ENCODE measurements around the gene RXRA. TPM values are rescaled to one million over a fixed set of nuclear protein-coding genes. Genes with fewer than 3 reads are reported as not detected.

RXRA gene
- total and polyA plus RNA-seq, 2 of the 4 experiments (the other 2 are of a cell fraction), result 7.5 to 17.9 TPM

DNA sequence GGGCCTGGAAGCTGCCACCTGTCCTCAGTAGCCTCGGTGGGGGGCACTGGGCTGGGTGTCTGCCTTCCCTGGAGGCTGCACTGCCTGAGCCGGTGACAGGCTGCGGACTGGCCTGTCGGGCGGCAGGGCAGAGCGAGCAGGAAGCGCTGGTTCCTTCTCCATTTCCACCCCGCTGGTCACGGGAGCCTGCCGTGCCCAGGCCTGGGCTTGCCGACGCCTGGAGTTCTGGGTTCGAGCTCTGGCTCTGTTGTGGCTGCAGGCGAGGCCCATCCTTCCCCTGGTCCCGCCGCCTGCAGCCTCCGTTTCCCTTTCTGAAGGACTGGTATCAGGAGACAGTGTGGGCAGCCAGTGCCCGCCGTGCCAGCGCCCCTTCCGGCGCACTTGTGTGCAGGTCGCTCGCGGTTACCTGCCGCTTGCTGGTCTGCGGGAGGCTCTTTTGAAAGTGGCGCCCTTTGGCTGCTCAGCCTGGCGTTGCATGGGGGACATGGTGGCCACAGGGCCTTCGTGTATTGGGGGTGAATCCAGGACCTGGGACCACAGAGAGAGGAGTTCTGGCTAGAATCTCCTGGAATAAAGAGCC, 34.0 kb downstream of the RXRA start:
- intact Hi-C loops (cut with micrococcal nuclease), result no loop called here

More for the DNA sequence above, 34.0 kb downstream of the RXRA start:
- H2AK5ac ChIP-seq (ENCODE audit: low read depth, low read length), result no peak overlapping the region
- peaks cover 5 to 93% of the 10 kb centered on the region in 2 experiments for H3K79me1 ChIP-seq (ENCODE audit: low read depth in 1 of 2, low read length in 2 of 2)
- H3K27ac ChIP-seq (ENCODE audit: insufficient read depth, low read length), result no peak overlapping the region
- H2BK5ac ChIP-seq (ENCODE audit: low read depth, low read length, poor library complexity, severe bottlenecking), result no peak overlapping the region
- no peak overlapping the region for H2AFZ ChIP-seq (replicated peaks; ENCODE audit: low read length, poor library complexity)
- H4K91ac ChIP-seq (ENCODE audit: insufficient read depth, low read depth, low read length), result no peak overlapping the region
- no peak overlapping the region for H3K18ac ChIP-seq (ENCODE audit: low read depth, low read length)
- ChIA-PET POLR2A (ENCODE audit: unreplicated experiment) (no interaction called here), CTCF (no interaction called here)
- H4K8ac ChIP-seq (ENCODE audit: low read depth in 2 of 2, low read length in 2 of 2), result no peak overlapping the region
- WGBS, 2 experiments (ENCODE audit: extremely low coverage in 2 of 2, insufficient read length in 1 of 2), result 94% methylated on average over 21 of the region's 30 CpGs; no CpG with 5 or more reads in 1 of the 2 experiments
- no peaks in the 10 kb centered on the region for H3K36me3 ChIP-seq (ENCODE audit: control insufficient read depth, insufficient read depth, low read length)
- no peak for DNase-seq
- H2BK20ac ChIP-seq (ENCODE audit: low read depth, low read length), result no peak overlapping the region
- H2BK120ac ChIP-seq (ENCODE audit: low read depth, low read length), result no peak overlapping the region
- H3K56ac ChIP-seq (ENCODE audit: extremely low read depth, insufficient read depth, low read length), result no peak overlapping the region
- H3K9me3 ChIP-seq (ENCODE audit: control insufficient read depth, insufficient read depth, low read length), result no peaks in the 10 kb centered on the region
- H4K5ac ChIP-seq (ENCODE audit: low read depth, low read length), result no peak overlapping the region
- no peak overlapping the region for H3K14ac ChIP-seq (replicated peaks; ENCODE audit: low read depth, low read length)
- no peak overlapping the region for H3K4me3 ChIP-seq (ENCODE audit: insufficient read depth, low read depth, low read length)
- no peak overlapping the region for H3K4ac ChIP-seq (ENCODE audit: low read depth, low read length)
- H2AK9ac ChIP-seq (replicated peaks; ENCODE audit: low read depth, low read length, poor library complexity), result no peak overlapping the region
- in situ Hi-C loops (cut with MboI; ENCODE audit: low sequenced_read_pairs), result no loop called here
- no peak overlapping the region for H3K23ac ChIP-seq (ENCODE audit: low read depth, low read length)
- H3K4me2 ChIP-seq (ENCODE audit: low read depth, low read length), result no peak overlapping the region
- dilution Hi-C loops (cut with HindIII; ENCODE audit: low sequenced_read_pairs, unreplicated experiment), result no loop called here
- peaks cover 8% of the 10 kb centered on the region; the same call in 1 of the 2 replicates for H3K4me1 ChIP-seq (ENCODE audit: control insufficient read depth, insufficient read depth, low read length)
- ATAC-seq (ENCODE audit: low read depth), result no peak
- BruUV-seq (replicated peaks), result no TSS peak
- peaks cover 100% of the 10 kb centered on the region for H4K20me1 ChIP-seq (ENCODE audit: insufficient read depth, low read length)
- no peak overlapping the region for H3K9ac ChIP-seq (ENCODE audit: low read depth, low read length)
- no peak overlapping the region for H2BK15ac ChIP-seq (ENCODE audit: low read depth, low read length)
- TF ChIP-seq MAZ (IDR thresholded peaks at IDR 0.05; ENCODE audit: borderline replicate concordance, low read depth, low read length), result no peak
- TF ChIP-seq, protein P1, sequence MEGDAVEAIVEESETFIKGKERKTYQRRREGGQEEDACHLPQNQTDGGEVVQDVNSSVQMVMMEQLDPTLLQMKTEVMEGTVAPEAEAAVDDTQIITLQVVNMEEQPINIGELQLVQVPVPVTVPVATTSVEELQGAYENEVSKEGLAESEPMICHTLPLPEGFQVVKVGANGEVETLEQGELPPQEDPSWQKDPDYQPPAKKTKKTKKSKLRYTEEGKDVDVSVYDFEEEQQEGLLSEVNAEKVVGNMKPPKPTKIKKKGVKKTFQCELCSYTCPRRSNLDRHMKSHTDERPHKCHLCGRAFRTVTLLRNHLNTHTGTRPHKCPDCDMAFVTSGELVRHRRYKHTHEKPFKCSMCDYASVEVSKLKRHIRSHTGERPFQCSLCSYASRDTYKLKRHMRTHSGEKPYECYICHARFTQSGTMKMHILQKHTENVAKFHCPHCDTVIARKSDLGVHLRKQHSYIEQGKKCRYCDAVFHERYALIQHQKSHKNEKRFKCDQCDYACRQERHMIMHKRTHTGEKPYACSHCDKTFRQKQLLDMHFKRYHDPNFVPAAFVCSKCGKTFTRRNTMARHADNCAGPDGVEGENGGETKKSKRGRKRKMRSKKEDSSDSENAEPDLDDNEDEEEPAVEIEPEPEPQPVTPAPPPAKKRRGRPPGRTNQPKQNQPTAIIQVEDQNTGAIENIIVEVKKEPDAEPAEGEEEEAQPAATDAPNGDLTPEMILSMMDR (conservative IDR thresholded peaks at IDR 0.05; ENCODE audit: low read depth, low read length), result no peak
- TF ChIP-seq RCOR1 (IDR thresholded peaks at IDR 0.05; ENCODE audit: insufficient replicate concordance, low read length), result no peak
- TF ChIP-seq MAFK (IDR thresholded peaks at IDR 0.05; ENCODE audit: low read depth, low read length), result no peak
- TF ChIP-seq NFE2L2 (IDR thresholded peaks at IDR 0.05; ENCODE audit: low read depth, low read length), result no peak
- TF ChIP-seq SMC3 (IDR thresholded peaks at IDR 0.05; ENCODE audit: low read depth, low read length), result no peak
- TF ChIP-seq CHD1 (IDR thresholded peaks at IDR 0.05; ENCODE audit: low read depth, low read length), result no peak
- TF ChIP-seq FOS (IDR thresholded peaks at IDR 0.05; ENCODE audit: low read depth, low read length), result no peak
- TF ChIP-seq, protein P2, sequence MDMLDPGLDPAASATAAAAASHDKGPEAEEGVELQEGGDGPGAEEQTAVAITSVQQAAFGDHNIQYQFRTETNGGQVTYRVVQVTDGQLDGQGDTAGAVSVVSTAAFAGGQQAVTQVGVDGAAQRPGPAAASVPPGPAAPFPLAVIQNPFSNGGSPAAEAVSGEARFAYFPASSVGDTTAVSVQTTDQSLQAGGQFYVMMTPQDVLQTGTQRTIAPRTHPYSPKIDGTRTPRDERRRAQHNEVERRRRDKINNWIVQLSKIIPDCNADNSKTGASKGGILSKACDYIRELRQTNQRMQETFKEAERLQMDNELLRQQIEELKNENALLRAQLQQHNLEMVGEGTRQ (IDR thresholded peaks at IDR 0.05; ENCODE audit: low read depth, low read length), result no peak
- no peak for TF ChIP-seq POLR2A (IDR thresholded peaks at IDR 0.05; ENCODE audit: low read depth, low read length)
- TF ChIP-seq BHLHE40 (IDR thresholded peaks at IDR 0.05; ENCODE audit: low read depth, low read length), result no peak
- TF ChIP-seq CEBPB (IDR thresholded peaks at IDR 0.05; ENCODE audit: low read depth, low read length), result no peak
- TF ChIP-seq, protein P3, sequence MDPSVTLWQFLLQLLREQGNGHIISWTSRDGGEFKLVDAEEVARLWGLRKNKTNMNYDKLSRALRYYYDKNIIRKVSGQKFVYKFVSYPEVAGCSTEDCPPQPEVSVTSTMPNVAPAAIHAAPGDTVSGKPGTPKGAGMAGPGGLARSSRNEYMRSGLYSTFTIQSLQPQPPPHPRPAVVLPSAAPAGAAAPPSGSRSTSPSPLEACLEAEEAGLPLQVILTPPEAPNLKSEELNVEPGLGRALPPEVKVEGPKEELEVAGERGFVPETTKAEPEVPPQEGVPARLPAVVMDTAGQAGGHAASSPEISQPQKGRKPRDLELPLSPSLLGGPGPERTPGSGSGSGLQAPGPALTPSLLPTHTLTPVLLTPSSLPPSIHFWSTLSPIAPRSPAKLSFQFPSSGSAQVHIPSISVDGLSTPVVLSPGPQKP (IDR thresholded peaks at IDR 0.05; ENCODE audit: borderline replicate concordance, low read depth, low read length), result no peak
- no peak for TF ChIP-seq RAD21 (IDR thresholded peaks at IDR 0.05; ENCODE audit: low read length)
- no peak for TF ChIP-seq MXI1 (IDR thresholded peaks at IDR 0.05; ENCODE audit: borderline replicate concordance, low read depth, low read length)
- no peak for TF ChIP-seq RFX5 (IDR thresholded peaks at IDR 0.05; ENCODE audit: low read depth, low read length)
- H3K9me1 ChIP-seq (ENCODE audit: insufficient read depth, low read length), result peaks cover 3% of the 10 kb centered on the region; the same call in 1 of the 2 replicates
- H3K27me3 ChIP-seq (ENCODE audit: control insufficient read depth, insufficient read depth, low read length), result no peaks in the 10 kb centered on the region
